Measurements from ENCODE around the gene NCOA6.

DNA sequence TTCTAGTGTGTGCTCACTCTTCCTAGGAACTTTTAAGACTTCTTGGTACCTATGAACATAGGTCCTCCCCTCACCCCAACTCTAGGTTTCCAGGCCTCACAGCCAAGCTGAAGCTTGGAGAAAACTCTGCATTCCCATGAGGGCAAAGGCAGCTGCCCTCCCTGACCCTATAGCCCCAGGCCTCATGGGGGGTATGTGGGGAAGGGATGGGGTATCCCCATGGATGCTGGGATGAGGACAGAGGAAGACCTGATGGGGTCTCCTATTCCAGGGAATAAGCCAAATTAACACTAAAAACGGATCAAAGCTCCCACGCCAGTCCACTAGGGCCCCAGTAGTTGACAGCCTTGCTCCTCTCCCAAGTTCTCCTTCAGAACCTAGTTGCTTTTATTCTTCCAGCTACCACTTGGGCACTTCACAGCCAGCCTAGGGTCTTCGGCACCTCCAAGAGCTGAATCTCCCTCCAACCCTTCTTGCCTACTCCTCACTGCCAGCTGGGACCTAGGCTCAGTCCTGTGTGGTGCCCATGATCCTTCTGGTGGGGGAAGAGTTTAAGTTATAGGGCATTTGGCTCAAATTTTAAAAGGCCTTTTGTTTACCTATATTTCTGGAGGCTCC, 113.5 kb downstream of the NCOA6 start:
- TF ChIP-seq, protein P1, sequence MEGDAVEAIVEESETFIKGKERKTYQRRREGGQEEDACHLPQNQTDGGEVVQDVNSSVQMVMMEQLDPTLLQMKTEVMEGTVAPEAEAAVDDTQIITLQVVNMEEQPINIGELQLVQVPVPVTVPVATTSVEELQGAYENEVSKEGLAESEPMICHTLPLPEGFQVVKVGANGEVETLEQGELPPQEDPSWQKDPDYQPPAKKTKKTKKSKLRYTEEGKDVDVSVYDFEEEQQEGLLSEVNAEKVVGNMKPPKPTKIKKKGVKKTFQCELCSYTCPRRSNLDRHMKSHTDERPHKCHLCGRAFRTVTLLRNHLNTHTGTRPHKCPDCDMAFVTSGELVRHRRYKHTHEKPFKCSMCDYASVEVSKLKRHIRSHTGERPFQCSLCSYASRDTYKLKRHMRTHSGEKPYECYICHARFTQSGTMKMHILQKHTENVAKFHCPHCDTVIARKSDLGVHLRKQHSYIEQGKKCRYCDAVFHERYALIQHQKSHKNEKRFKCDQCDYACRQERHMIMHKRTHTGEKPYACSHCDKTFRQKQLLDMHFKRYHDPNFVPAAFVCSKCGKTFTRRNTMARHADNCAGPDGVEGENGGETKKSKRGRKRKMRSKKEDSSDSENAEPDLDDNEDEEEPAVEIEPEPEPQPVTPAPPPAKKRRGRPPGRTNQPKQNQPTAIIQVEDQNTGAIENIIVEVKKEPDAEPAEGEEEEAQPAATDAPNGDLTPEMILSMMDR (IDR thresholded peaks at IDR 0.05), result no peak
- TF ChIP-seq, protein P2, sequence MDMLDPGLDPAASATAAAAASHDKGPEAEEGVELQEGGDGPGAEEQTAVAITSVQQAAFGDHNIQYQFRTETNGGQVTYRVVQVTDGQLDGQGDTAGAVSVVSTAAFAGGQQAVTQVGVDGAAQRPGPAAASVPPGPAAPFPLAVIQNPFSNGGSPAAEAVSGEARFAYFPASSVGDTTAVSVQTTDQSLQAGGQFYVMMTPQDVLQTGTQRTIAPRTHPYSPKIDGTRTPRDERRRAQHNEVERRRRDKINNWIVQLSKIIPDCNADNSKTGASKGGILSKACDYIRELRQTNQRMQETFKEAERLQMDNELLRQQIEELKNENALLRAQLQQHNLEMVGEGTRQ (IDR thresholded peaks at IDR 0.05; ENCODE audit: borderline replicate concordance, low read depth, low read length), result no peak
